Measurements from ENCODE around the gene SF1. TPM values are rescaled to one million over a fixed set of nuclear protein-coding genes. Genes with fewer than 3 reads are reported as not detected.

SF1 gene
- total RNA-seq, 1 donor, result 95.9 TPM

DNA sequence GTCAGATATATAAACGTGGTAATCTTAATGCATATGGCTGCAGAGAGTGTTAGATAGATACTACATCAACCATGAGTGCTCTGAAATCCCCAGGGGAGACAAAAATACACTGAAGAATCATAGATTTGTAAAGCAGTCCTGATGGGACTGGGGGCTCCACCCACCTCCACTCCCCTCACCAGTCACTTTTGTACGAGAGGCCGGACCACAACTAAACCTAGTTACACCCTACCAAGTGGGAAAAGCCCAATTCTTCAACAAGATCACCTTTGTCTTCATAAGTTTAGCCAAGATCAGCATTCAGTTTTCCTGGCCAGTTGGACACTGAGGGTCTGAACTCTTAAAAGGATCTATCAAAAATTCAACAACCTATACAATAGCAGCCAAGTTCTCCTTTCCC, 1.5 kb downstream of the SF1 start:
- TF ChIP-seq, protein P1, sequence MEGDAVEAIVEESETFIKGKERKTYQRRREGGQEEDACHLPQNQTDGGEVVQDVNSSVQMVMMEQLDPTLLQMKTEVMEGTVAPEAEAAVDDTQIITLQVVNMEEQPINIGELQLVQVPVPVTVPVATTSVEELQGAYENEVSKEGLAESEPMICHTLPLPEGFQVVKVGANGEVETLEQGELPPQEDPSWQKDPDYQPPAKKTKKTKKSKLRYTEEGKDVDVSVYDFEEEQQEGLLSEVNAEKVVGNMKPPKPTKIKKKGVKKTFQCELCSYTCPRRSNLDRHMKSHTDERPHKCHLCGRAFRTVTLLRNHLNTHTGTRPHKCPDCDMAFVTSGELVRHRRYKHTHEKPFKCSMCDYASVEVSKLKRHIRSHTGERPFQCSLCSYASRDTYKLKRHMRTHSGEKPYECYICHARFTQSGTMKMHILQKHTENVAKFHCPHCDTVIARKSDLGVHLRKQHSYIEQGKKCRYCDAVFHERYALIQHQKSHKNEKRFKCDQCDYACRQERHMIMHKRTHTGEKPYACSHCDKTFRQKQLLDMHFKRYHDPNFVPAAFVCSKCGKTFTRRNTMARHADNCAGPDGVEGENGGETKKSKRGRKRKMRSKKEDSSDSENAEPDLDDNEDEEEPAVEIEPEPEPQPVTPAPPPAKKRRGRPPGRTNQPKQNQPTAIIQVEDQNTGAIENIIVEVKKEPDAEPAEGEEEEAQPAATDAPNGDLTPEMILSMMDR (IDR thresholded peaks at IDR 0.05; ENCODE audit: insufficient read depth, low read depth, low read length), result no peak
- no peak for DNase-seq (ENCODE audit: low read depth)
- H3K4me3 ChIP-seq (ENCODE audit: low read depth, low read length), result peak overlapping the region; percentile 88

DNA sequence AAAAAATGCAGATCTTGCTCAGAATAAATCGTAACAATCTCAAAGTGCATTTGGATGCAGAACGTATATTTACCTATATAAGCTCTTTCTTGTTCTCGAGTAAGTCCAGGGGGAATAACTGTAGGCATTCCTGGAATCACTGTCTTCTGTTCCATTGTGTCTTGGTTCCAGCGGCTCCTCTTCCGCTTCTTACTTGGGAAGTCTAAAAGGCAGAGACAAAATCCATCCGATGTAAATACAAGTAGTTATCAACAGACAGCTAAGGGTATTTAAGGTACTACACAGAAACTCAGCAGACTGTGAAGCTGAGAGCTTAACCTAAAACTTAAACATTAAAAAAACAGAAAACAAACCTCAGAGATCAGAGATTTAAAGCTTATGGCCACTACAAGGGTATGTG, 1.9 kb downstream of the SF1 start:
- no peak for DNase-seq (ENCODE audit: low read depth)
- H3K4me3 ChIP-seq (ENCODE audit: low read depth, low read length), result peak overlapping the region; percentile 88
- TF ChIP-seq, protein P1 (IDR thresholded peaks at IDR 0.05; ENCODE audit: insufficient read depth, low read depth, low read length), result no peak

DNA sequence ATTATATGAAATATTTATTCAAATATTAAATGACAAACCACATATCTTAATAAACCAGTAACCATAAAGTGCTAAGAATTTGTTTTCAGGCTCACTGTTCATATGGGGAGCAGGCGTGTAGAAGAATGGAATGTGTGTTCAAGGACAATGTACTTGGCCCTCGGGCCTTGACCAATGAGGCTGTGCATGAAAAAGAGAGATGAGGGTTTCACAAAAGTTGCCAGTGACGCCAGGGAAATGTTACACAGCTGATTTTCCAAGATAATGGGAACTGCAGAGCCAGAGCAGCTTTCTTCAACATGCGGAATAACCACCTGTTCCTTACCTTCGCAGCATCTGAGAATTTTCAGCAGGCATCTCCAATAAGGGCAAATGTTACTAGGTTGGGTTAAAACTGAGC, 4.2 kb downstream of the SF1 start:
- TF ChIP-seq, protein P1 (IDR thresholded peaks at IDR 0.05; ENCODE audit: insufficient read depth, low read depth, low read length), result no peak
- no peak overlapping the region for H3K4me3 ChIP-seq (ENCODE audit: low read depth, low read length)
- no peak for DNase-seq (ENCODE audit: low read depth)

DNA sequence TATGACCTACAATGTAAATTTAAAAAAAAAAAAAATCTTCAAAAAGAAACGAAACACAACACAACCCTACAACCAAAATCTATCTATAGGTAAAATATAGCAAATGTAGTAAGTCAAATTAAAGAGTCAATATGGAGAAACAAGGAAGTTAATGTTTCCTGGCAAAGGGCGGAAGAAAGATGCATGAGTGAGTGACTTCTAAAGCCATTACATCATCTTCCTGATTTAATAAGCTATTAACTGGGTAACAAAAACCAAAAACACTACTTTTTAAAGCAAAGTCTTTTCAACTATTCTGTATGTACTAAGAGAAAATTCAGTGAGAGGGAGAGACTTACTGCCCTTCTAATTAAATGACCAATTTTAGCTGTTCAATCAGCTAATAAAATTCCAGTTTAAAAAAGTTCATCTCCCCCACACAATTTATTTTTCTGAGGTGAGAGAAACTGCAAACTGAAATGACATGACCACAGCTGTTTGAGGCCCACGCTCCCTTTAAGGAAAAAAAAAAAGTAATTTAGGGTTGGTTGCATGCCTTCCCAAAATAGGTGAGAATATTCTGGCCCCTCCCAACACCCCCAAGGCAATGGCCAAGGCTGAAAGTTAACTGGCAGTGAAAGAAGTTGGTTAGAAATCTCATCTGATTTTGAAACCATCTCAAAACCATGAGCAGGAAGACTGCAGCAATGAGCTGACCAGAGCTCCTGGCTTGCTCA, 5.9 kb downstream of the SF1 start:
- DNase-seq (ENCODE audit: low read depth), result no peak
- TF ChIP-seq, protein P1 (IDR thresholded peaks at IDR 0.05; ENCODE audit: insufficient read depth, low read depth, low read length), result no peak
- no peak overlapping the region for H3K4me3 ChIP-seq (ENCODE audit: low read depth, low read length)

DNA sequence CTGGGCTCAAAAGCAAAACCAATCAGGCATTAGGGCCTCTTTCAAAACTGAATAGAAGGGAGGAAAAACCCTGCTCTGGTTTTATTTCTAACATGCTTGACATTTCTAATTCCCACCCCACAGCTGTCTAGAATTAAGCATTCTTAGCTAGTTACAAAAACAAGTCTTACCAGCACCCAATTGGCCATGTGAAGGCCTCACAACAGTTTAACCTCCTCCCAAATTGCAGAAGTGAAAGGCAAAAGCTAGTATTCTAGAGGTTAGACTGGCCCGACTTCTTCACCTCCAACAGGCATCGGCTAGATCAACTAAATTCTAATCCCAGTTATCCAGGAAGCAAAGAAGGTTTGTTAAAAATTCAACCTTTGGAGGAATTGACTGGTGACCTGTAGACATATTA, 6.5 kb downstream of the SF1 start:
- TF ChIP-seq, protein P1 (IDR thresholded peaks at IDR 0.05; ENCODE audit: insufficient read depth, low read depth, low read length), result no peak
- DNase-seq (ENCODE audit: low read depth), result no peak

DNA sequence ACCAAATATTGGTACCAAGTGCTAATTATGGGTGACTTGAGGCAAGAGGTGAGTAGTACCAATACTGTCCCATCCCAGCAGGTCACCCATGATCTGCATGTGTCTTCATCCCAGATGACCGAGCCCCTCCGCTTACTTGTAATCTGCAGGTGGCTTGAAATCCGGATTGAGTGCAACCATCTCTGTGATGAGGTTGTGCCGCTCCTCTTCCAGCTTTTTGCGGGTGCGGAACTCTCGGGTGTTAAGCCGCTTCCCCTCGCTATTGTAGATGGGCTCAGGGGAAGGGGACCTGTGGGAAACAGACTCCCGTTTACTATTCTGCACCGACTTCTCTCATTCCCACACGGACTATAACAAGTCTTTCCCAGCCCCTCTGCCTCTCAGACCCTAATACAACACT, 8.2 kb downstream of the SF1 start:
- H3K4me3 ChIP-seq (ENCODE audit: low read depth, low read length), result no peak overlapping the region
- TF ChIP-seq, protein P1 (IDR thresholded peaks at IDR 0.05; ENCODE audit: insufficient read depth, low read depth, low read length), result no peak
- DNase-seq (ENCODE audit: low read depth), result no peak

More for the DNA sequence above, 6.5 kb downstream of the SF1 start:
- no peak overlapping the region for H3K4me3 ChIP-seq (ENCODE audit: low read depth, low read length)

DNA sequence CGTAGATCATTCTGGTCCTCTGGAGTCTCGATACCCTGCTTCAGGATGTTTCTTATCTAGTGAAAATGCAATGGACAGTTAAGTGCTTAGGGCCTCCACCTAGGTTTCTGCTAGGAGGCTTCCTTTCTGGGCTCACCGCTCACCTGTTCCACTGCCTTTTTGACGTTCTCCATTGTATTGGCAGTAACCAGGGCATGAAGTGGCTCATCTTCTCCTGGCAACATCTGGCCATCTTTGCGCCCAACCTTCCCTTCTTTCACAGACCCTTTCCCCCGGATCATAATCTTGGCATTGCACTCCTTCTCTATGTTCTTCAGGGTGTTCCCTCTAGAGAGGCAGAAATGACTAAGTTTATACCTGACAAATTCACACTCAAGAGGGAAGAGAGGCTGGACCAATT, 9.1 kb downstream of the SF1 start:
- no peak for DNase-seq (ENCODE audit: low read depth)
- TF ChIP-seq, protein P1 (IDR thresholded peaks at IDR 0.05; ENCODE audit: insufficient read depth, low read depth, low read length), result no peak
- no peak overlapping the region for H3K4me3 ChIP-seq (ENCODE audit: low read depth, low read length)
